IPS DF 19.7 (cell line): ENCODE measurements around the gene AMMECR1.
"Not testable (repeated sequence)": the region's sequence is repeated elsewhere in the genome, so short reads cannot be mapped to it uniquely, and the experiment has no call there.

ENCODE experiments used
- DNase-seq: peaks from one replicate; pipeline ENCODE4 v3.0.0-alpha.2; 2013; ENCODE audit warnings: low read depth, low spot score

AMMECR1 gene

DNA sequence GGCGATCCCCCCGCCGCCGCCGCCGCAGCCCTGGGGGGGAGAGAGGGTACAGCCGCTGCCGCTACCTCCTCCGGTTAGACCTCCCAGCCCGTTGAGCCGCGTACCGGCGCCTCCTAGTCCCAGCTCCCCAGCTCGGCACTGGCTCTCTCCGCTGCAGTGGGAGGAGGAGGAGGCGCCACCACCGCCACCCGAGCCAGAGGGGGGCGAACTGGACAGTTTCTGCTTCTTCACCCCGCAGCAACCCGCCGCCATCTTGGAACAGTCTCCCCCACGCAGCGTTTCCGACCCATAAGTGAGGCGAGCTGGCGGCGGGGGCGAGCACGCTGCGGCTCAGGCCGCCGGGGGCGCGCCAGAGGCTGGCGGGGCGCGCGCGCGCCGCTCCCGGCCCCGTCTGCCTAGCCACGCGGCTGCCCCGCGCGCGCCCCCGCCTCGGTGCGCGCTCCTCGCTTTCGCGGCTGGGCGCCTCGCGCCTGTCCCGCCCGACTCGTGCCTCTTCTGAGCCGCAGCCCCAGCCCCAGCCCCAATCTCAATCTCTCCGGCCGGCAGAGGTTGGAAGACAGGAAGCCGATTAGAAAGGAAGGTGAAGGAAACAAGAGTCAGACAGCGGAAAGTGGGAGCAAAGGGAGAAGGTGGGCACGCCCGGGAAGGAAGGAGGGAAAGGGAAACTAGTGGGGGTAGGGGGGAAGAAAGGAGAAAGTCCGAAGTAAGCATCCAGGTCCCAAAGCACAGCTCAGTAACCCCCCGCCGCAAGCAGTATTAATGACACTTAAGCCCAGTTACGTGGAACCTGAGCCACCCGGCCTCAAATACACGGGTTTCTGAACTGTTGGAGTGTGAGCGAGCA is at the start of gene AMMECR1:
Gene AMMECR1 (minus strand): TSS at position 266 of the 844 bp plus-strand sequence. CDS start 14 bp downstream, at position 252.
- DNase-seq = no peak

DNA sequence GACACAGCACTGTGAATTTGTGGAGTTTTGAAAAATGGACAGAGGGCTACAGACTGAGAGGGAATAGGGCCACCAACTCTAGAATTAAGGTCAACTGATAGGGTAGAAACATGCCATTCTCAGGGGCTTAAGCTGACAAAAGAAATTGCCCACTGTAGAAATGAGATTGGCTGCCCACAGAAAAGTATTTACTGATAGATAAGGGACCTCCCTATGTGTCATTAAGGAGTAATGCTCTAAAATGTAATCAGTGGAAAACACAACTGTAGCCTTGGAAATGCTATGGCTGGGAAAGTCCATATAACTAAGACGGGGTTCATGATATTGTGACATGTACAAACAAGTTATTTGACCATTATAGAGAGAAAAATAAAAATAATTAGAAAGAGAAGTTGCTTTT is 45.4 kb upstream of the AMMECR1 start:
- DNase-seq = no peak

DNA sequence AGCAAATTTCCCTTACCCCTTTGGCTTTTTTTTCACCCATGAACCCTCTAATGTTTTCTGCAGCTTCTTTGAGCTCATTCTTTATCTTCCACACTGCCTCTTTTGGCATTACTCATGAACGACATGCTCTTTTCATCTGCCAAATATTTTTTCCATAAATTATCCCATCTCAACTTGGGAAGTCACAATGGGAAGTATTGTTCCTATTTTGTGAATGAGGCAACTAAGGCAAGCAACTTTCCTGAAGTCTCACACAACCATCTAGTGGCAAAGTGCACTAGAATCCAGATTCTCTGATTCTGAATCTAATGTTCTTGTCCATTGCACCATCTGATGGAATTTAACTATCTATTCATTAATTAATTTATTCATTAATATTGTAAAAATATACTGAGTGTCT is 41.4 kb upstream of the AMMECR1 start:
- DNase-seq = no peak

DNA sequence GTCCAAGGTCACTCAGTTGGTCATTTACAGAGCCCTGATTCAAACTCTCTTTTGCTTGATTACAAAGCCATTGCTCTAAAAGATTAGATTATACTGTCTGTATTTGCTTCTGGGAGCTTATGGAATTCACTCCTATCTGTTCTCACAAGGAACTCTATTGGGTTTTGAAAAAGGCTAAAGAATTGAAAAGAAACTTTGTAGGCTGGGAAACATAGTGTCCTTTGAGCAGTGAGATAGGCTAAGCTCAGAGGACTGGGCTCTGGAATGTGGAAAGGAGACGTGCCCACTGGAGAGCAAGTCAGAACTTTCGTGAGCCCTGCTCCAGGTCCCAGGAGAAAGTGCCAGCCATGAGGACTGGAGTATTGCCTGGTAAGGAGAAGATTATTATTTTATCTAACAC is 40.7 kb upstream of the AMMECR1 start, which contains the start of gene RTL9:
Gene RTL9 (plus strand): TSS at position 301 of the 400 bp plus-strand sequence. CDS start 91,770 bp downstream, outside the sequence.
- no peak for DNase-seq

DNA sequence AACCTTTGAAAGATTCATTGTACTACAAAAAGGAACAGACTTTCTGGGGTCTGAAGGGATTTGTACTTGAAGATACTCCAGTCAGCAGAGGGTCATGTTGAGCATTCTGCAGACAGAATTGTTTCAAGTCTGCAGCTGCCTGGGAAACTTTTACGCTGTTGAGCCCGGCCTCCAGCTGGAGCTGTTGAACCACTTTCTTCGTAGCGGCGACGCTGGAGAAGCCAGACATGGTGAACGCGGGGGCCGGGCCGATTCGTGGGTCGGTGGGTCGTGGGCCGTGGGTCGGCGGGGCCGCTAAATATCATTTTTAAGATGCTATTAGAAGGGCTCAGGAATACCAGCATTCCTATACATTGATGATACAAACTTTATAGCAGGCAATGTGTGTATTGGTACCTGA is 28.8 kb upstream of the AMMECR1 start:
- no peak for DNase-seq

DNA sequence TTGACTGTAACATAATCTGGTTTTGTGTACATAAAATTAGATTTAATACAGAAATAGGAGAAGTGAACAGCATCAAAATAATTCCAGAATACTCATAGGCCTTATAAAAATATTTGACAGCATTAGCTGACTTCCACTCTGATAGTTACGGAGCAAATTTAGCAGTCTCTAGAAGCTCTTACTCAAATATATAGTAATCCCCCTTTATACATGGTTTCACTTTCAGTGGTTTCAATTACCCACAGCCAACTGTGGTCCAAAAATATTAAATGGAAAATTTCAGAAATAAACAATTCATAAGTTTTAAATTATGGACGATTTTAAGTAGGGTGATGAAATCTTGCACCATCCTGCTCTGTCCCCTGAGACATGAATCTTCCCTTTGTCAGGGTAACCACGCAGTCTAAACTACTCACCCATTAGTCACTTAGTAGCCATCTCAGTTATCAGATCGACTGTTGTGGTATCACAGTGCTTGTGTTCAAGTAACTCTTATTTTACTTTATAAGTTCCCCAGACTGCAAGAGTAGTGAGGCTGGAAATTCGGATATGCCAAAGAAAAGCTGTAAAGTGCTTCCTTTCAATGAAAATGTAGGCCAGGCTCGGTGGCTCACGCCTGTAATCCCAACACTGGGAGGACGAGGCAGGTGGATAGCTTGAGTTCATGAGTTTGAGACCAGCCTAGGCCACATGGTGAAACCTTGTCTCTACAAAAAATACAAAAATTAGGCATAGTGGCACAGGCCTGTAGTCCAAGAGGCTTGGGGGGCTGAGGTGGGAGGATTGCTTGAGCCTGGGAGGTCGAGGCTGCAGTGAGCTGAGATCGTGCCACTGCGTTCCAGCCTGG is 23.5 kb upstream of the AMMECR1 start:
- no peak for DNase-seq

DNA sequence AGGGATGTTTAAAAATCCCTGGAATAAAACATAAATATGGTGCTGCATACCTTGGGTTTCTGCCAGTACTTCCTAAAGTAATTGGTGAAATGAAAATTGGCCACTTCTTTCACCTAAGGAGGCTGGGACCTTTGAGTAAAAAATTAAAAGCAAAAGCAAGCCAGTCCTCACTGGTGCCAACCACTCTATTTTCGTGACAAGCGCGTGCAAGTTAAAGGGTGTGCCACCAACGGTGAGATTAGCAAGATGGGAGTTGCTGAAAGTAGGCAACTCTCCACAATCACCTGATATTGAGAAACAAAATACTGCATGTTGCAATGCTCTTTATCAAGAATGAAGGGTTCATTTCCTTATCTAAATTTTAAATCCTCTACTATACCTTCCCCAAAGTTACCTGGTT is 21.1 kb upstream of the AMMECR1 start:
- DNase-seq = no peak

DNA sequence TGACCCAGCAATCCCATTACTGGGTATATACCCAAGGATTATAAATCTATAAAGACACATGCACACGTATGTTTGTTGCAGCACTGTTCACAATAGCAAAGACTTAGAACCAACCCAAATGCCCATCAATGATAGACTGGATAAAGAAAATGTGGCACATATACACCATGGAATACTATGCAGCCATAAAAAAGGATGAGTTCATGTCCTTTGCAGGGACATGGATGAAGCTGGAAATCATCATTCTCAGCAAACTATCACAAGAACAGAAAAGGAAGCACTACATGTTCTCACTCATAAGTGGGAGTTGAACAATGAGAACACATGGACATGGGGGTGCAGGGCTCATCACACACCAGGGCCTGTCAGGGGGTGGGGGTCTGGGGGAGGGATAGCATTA is 15.6 kb upstream of the AMMECR1 start:
- DNase-seq = not testable (repeated sequence)

DNA sequence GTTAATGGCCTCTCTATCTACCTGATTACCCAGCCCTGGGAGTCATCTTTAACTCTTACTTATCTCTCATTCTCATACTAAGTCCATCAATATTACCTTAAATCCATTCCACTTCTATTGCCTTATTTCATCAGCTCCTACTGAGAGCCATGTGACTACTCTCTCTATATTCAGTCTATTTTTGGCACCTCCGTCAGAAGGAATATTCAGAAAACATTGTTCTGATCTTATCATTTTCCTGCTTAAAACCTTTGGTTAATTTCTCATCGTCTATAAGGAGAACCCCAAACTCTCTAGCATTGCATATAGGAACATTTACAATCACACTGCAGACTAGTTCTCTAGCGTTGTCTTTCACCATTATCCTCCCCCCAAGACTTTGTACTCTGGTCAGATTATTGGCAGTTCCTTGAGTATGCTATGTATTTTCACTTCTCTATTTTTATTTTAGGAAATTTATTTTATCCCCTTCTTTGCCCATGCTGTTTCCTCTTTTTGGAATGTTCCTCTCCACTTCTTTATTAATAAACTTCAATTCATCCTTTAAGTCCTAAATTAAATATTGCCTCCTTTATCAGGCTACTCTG is 13.7 kb upstream of the AMMECR1 start:
- no peak for DNase-seq

DNA sequence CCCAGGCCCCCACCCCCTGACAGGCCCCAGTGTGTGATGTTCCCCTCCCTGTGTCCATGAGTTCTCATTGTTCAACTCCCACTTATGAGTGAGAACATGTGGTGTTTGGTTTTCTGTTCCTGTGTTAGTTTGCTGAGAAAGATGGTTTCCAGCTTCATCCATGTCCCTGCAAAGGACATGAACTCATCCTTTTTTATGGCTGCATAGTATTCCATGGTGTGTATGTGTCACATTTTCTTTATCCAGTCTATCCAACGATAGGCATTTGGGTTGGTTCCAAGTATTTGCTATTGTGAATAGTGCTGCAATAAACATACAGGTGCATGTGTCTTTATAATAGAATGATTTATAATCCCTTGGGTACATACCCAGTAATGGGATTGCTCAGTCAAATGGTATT is 10.7 kb upstream of the AMMECR1 start:
- not testable (repeated sequence) for DNase-seq

DNA sequence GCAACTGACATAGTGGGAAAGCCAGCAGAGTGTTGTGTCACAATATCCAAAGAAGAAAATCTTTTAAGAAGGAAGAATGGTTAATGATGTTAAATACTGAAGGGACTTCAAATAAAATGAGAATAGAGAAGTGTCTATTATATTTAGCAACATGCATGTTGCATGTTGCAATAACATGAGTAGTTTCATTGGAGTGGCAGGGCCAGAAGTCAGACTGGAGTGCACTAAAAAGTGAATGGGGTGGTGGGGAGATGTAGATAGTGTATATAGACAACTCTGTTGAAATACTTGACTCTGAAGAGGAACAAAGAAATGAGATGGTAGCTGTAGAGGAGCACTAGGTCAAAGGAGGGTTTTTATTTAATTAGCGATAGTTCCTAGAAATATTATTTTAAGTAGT is 9.5 kb upstream of the AMMECR1 start:
- no peak for DNase-seq

DNA sequence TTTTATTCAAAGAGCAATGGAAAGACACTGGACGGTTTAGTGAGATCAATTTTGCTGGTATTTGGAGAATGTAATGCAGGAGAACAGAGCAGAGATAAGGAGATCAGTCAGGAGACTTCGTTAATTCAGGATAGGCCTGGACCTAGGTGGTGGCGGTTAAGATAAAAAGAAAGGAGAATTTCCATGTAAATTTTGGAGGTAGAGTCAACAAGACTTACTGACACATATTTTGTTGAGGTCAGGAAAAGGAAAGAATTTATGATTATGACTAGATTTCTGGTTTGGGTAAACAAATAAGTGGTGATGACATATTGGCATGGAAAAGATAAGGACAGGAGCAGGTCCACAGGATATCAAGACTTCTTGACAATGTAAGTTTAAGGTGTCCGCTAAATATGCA is 8.8 kb upstream of the AMMECR1 start:
- no peak for DNase-seq

DNA sequence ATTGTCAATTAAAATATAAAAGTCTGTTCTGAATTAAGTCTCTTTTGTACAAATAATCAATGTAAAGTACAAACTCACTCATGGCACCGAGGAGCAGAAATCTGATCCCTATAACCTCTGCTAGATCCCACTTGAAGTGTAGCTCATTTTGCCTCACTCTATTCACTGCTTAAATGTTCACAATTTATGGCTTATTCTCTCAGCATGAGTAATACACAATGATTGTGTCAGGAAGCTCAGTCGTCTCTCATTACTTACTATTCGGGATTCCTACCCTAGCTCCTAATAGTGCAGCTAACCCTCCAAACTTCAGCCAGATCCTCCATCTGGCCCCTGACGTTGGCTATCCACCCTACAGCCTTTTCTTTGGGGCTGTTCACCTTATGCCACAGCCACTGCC is 4.7 kb upstream of the AMMECR1 start:
- no peak for DNase-seq

DNA sequence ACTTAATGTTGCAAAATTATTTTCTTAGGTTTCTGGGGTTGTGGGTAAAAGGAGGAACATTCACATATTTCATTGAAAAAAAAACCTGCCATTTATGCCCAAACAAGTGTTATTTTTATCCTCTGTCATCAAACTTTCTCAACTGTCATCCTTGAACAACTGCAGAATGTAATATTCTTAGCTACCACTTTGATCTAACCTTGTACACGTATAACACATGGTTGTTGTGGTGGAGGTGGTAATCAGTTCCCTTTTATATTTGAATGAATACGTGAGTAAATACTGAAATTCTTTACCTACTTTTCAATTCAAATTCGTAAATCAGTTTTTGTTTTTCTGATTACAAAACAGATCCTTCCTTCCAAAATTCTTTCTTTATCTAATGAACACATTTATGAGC is 3.8 kb upstream of the AMMECR1 start:
- DNase-seq = no peak

DNA sequence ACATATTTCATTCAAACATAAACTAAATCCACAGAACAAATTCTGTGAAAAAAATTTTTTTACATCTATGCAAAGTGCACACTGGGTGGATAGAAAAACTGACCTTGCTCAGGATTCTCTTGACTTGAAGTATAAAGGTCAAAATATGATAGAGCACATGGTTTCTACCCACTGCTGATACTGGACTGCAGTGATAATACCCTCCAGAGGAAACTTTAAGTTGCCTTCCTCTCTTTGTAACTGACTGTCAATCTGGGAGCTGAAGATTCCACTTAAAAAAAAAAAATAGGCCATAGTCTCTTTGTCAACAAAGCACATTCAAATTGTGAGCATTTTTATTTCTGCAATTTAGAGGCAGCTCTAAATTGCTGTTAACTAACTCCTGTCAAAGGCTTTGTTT is 3.2 kb upstream of the AMMECR1 start:
- no peak for DNase-seq

DNA sequence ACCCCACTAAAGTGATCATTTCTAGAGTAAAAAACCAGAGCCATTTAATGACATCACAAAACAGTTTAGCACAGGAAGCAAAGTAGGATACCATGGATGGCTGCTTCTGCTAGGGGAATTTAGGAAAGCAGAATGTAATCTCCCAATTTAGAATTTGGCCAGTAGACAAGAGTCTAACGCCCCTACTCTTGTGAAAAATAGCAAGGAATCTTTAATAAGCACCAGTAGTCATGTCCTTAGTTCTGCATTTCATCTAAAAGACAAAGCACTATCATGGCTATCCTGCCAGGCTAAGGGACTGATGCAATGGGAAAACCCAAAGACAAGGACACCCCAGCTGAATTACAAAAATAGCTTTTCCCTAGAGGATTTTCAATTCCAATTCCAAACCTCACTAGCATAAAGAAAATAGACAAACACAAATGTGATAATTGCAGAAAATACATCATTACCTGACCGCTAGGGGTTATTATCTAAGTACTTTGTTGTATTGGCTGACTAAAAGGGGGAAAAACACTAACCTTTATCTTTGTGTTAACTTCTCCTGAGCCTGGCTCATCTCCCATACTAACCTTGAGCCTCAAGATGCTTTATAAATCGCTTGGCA is 2.6 kb upstream of the AMMECR1 start:
- no peak for DNase-seq

DNA sequence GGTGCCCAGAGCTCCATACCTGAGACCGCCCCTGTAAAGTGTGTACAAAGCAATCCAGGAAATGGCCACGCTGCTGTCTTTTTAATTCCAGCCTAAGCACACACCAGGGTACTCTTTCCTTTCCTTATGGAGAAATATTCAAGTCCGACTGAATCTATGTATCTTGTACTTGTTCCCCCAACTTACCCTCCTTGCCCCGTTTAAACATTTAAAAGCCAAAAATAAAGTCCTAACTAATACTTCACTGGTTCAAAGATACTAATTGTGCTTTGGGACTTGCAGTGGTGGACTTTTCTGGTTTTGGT is 731 bp upstream of the AMMECR1 start:
- no peak for DNase-seq

DNA sequence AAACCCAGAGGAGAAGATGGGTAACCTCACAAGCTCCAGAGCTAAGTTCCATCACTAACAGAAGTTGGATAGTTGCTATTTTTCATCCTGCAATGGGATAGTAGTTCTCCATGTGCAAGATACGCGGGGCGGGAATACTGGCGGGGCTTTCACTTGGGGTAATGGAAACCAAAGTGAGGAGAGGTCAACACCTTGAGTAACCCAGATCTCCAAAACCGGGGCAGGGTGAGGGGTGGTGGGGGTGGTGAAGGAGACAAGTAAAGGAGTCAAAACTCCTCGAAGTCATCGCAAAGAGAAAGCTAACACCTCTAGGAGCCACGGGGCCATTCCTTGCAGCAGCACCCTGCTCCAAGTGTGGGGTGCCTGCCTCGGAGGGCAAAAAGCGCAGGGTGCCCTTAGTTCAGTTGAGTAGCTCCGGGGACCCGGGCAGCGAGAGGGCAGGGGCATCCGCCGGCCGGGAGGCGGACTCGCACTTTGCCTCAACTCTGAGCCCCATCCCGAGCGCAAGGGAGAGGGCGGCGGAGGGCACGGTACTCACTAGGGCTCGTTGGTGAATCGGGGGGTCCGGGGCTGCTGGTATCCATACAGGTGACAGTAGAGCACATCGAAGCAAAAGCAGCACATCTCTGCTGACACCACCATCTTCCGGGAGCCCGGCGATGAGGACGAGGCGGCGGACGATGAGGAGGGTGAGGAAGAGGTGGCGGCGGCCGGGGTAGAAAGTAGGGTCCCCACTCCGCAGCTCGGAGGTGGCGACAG is 645 bp downstream of the AMMECR1 start:
- DNase-seq = no peak

DNA sequence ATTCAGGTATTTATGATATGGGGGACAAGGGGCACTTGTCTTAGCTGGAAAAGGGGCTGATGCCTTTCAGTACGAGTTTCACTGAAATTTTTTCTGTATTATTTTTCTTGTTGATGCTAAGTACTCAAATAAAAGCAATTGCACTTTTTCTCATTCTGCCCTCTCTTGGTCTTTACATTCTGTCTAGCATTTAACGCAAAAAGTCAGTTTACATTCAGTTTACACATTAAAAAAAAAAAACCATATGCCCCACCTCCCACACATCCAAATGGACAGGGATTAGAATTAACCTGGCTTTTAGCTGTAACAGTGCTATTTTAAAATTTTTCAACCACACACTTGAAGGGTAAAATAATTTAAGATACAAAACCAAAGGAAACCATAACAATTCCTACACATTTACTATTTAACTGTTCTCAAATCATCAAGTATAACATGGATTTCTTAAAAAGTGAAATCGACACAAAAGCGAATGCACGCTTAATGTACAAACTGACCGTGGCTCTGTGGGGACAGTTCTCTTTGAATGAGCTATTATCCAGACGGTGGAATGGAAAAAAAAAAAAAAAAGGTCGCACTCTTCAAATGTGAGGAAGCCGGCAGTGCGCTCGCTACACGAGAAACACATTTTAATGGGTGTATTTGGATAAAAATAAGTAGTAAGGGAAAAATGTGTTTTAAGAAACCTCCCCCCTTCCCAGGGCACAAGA is 1.4 kb downstream of the AMMECR1 start:
- DNase-seq = no peak

DNA sequence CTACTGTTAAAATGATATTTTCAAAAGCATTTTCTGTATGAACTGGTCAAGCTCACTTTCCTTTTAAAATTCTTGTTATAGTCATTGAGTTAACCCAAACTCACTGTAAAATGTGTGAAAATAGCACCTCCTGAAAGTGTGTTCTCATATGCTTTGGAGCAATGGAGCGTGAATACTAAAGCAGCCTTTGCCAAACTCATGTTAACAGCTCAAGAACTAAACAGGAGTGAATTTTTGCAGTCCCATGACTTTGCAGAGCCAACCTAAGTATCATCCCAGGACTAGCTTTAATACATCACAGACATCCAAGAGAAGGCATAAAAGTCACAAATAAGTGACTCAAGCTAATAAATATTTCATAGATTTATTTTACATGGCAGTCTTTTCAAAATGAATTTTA is 2.3 kb downstream of the AMMECR1 start:
- DNase-seq = no peak
